Measurements from ENCODE around the gene CHD5.

DNA sequence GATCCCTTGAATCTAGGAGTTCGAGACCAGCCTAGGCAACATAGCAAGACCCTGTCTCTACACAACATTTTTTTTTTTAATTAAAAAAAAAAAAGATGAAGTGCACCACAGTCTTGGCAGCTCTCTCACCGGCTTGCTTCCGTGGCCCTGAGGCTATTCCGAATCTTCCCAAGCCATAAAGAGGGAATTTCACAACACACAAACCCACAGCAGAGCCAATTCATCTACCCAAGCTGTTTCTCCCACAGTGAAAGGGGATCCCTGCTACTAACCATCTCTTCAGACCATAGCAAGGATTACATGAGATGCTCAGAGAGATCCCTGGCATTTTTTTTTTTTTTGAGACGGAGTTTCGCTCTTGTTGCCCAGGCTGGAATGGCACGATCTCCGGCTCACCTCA is 8.3 kb upstream of the CHD5 start:
- TF ChIP-seq, protein P1, sequence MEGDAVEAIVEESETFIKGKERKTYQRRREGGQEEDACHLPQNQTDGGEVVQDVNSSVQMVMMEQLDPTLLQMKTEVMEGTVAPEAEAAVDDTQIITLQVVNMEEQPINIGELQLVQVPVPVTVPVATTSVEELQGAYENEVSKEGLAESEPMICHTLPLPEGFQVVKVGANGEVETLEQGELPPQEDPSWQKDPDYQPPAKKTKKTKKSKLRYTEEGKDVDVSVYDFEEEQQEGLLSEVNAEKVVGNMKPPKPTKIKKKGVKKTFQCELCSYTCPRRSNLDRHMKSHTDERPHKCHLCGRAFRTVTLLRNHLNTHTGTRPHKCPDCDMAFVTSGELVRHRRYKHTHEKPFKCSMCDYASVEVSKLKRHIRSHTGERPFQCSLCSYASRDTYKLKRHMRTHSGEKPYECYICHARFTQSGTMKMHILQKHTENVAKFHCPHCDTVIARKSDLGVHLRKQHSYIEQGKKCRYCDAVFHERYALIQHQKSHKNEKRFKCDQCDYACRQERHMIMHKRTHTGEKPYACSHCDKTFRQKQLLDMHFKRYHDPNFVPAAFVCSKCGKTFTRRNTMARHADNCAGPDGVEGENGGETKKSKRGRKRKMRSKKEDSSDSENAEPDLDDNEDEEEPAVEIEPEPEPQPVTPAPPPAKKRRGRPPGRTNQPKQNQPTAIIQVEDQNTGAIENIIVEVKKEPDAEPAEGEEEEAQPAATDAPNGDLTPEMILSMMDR (optimal IDR thresholded peaks at IDR 0.05 in 1 of 3, IDR thresholded peaks at IDR 0.05 in 1 of 3, conservative IDR thresholded peaks at IDR 0.05 in 1 of 3; ENCODE audit: extremely low read depth in 1 of 3, insufficient read depth in 2 of 3, low read length in 3 of 3), result no peak
- TF ChIP-seq EZH2 (IDR thresholded peaks at IDR 0.05; ENCODE audit: low read length), result no peak

Data from keratinocyte (primary cell).